ENCODE measurements around the gene PKD2L1.

Gene PKD2L1

DNA sequence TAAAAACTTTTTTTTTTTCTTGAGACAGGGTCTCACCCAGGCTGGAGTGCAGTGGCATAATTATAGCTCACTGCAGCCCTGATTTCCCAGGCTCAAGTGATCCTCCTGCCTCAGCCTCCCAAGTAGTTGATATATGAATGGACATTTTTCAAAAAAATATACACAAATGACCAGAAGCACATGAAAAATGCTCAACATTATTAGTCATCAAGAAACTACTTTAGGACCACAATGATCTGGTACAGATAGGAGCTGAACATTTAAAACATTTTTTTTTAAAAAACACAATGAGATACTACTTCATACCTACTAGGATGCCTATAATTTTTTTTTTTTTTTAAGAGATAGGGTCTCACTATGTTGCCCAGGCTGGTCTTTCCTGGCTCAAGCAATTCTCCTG, 38.7 kb upstream of the PKD2L1 start:
- no peaks in the 10 kb centered on the region for H3K27me3 ChIP-seq (replicated peaks; ENCODE audit: control insufficient read depth, insufficient read depth, low read length, poor library complexity, severe bottlenecking)
- H3K27ac ChIP-seq (ENCODE audit: insufficient read depth, low read length, poor library complexity, severe bottlenecking) = no peak overlapping the region
- no peaks in the 10 kb centered on the region for H3K9me3 ChIP-seq (ENCODE audit: control insufficient read depth, low read length)
- H3K36me3 ChIP-seq (ENCODE audit: control insufficient read depth, insufficient read depth, low read length) = no peaks in the 10 kb centered on the region
- peaks cover 27% of the 10 kb centered on the region for H3K4me1 ChIP-seq (ENCODE audit: control insufficient read depth, insufficient read depth, low read length, poor library complexity, severe bottlenecking)
- H3K4me3 ChIP-seq (ENCODE audit: insufficient read depth, low read depth, low read length, poor library complexity, severe bottlenecking) = no peak overlapping the region
- DNase-seq = no peak

DNA sequence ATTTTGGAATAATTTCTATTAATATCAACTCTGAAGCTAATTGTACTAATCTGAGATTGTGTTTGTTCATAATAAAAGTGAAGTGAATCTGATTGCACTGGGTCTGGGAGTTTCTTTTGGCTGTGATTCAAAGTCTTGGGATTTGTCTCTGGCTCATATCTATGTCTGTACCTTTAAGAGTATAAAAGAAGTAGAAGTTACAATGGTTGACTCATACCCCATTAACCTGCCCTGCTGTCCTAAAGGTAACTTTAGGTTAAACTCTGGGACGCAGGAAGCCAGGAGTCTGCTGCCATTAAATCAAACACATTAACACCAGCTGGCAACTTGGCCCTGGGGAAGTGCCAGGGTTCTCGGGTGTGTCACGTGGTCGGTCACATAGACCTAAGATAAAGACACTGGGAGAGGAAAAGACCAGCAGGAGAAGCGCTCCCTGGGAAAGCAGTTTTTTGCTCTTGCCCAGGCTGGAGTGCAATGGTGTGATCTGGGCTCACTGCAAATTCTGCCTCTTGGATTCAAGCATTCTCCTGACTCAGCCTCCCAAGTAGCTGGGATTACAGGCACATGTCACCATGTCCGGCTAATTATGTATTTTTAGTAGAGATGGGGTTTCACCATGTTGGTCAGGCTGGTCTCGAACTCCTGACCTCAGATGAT, 34.8 kb upstream of the PKD2L1 start:
- no peaks in the 10 kb centered on the region for H3K36me3 ChIP-seq (ENCODE audit: control insufficient read depth, insufficient read depth, low read length)
- H3K9me3 ChIP-seq (ENCODE audit: control insufficient read depth, low read length) = no peaks in the 10 kb centered on the region
- H3K27me3 ChIP-seq (replicated peaks; ENCODE audit: control insufficient read depth, insufficient read depth, low read length, poor library complexity, severe bottlenecking) = no peaks in the 10 kb centered on the region
- DNase-seq = no peak
- no peaks in the 10 kb centered on the region for H3K4me1 ChIP-seq (ENCODE audit: control insufficient read depth, insufficient read depth, low read length, poor library complexity, severe bottlenecking)
- no peak overlapping the region for H3K4me3 ChIP-seq (ENCODE audit: insufficient read depth, low read depth, low read length, poor library complexity, severe bottlenecking)
- H3K27ac ChIP-seq (ENCODE audit: insufficient read depth, low read length, poor library complexity, severe bottlenecking) = no peak overlapping the region

DNA sequence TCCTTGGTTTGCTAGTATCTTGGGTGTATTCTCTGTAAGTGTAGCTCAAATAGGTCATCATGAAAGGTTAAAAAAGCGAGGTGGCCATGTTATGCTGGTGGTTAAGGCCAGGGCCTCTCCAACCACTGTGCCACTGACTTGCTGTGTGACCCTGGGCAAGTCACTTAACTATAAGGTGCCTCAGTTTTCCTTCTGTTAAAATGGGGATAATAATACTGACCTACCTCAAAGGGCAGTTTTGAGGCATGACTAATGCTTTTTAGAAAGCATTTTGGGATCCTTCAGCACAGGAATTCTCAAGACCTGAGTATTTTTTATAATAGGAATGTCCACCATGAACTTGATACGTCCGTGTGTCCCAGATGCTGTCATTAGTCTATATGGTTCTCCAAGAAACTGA, 34.1 kb upstream of the PKD2L1 start:
- Histone ChIP-seq H3K27me3 (replicated peaks; ENCODE audit: control insufficient read depth, insufficient read depth, low read length, poor library complexity, severe bottlenecking) (no peaks in the 10 kb centered on the region), H3K9me3 (ENCODE audit: control insufficient read depth, low read length) (no peaks in the 10 kb centered on the region), H3K27ac (ENCODE audit: insufficient read depth, low read length, poor library complexity, severe bottlenecking) (no peak overlapping the region), H3K4me3 (ENCODE audit: insufficient read depth, low read depth, low read length, poor library complexity, severe bottlenecking) (no peak overlapping the region), H3K4me1 (ENCODE audit: control insufficient read depth, insufficient read depth, low read length, poor library complexity, severe bottlenecking) (no peaks in the 10 kb centered on the region), H3K36me3 (ENCODE audit: control insufficient read depth, insufficient read depth, low read length) (no peaks in the 10 kb centered on the region)
- no peak for DNase-seq

DNA sequence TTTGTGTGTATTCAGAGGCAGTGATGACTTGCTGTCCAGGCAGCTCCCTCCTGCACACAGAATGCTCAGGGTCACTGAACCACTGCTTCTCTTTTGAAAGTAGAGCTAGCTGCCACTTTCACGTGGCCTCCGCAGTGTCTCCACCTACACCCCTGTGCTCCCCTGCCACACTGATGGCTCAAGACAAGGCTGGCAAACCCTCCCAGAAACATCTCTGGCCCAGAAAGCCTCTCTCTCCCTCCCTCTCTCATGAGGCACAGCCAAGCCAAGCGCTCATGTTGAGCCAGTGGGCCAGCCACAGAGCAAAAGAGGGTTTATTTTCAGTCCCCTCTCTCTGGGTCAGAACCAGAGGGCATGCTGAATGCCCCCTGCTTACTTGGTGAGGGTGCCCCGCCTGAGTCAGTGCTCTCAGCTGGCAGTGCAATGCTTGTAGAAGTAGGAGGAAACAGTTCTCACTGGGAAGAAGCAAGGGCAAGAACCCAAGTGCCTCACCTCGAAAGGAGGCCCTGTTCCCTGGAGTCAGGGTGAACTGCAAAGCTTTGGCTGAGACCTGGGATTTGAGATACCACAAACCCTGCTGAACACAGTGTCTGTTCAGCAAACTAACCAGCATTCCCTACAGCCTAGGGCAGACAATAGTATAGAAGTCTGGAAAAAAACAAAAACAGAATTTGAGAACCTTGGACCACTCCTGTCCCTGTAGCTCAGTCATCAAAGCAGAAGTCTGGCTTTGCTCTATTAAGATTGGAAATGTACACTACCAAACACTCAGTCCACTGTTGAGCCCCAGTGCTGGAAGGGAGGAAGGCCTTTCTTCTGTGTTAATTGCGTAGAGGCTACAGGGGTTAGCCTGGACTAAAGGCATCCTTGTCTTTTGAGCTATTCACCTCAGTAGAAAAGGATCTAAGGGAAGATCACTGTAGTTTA, 32.8 kb upstream of the PKD2L1 start:
- Histone ChIP-seq H3K9me3 (ENCODE audit: control insufficient read depth, low read length) (no peaks in the 10 kb centered on the region), H3K36me3 (ENCODE audit: control insufficient read depth, insufficient read depth, low read length) (no peaks in the 10 kb centered on the region), H3K4me3 (ENCODE audit: insufficient read depth, low read depth, low read length, poor library complexity, severe bottlenecking) (no peak overlapping the region), H3K27ac (ENCODE audit: insufficient read depth, low read length, poor library complexity, severe bottlenecking) (no peak overlapping the region), H3K4me1 (ENCODE audit: control insufficient read depth, insufficient read depth, low read length, poor library complexity, severe bottlenecking) (no peaks in the 10 kb centered on the region), H3K27me3 (replicated peaks; ENCODE audit: control insufficient read depth, insufficient read depth, low read length, poor library complexity, severe bottlenecking) (no peaks in the 10 kb centered on the region)
- DNase-seq = no peak

DNA sequence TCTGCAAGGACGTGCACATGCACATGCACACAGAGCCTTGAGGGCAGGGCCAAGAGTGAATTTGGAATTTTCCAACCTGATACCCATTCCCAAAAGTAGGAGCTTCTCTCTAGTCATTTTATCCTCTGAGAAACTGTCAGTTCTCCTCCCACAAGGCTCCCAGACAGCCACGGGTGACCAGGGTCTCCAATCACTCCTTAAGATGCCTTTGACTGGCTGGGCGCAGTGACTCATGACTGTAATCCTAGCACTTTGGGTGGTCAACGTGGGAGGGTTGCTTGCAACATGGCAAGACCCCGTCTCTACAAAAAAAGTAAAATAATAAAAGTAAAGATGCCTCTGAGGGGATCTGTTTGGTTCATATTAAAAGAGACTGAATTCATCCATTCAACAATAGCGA, 30.2 kb upstream of the PKD2L1 start:
- DNase-seq = no peak
- peaks cover 2% of the 10 kb centered on the region for H3K36me3 ChIP-seq (ENCODE audit: control insufficient read depth, insufficient read depth, low read length)
- H3K4me3 ChIP-seq (ENCODE audit: insufficient read depth, low read depth, low read length, poor library complexity, severe bottlenecking) = no peak overlapping the region
- H3K27me3 ChIP-seq (replicated peaks; ENCODE audit: control insufficient read depth, insufficient read depth, low read length, poor library complexity, severe bottlenecking) = no peaks in the 10 kb centered on the region
- H3K4me1 ChIP-seq (ENCODE audit: control insufficient read depth, insufficient read depth, low read length, poor library complexity, severe bottlenecking) = no peaks in the 10 kb centered on the region
- H3K9me3 ChIP-seq (ENCODE audit: control insufficient read depth, low read length) = no peaks in the 10 kb centered on the region
- H3K27ac ChIP-seq (ENCODE audit: insufficient read depth, low read length, poor library complexity, severe bottlenecking) = no peak overlapping the region

DNA sequence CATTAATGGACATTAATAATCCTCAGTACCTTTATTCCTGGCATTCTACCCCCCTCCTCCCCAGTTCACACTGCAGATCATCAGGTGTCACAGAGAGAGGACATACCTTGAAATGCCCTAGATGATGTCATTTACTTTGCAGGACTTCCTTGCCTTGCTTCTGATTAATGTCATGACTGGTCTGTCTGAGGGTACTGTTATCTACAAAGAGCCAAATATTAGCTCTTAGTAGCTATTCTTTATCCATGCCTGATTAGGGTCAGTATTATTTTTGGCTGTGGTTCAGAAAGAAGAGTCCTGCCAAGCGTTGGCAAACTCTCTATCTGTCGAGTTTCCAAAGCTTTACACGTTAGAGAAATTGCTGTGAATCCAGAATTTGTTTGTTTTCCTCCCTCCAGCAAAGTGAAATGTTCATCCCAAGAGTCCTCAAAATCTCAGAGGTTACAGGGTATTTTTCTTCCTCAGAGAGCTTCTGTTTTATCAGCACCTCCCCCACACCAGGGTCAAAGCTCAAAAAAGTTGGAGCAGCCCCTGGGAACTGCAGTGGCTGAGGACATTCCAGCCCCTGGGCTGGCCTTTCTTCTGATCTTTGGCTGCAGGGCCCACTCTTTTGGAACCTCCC, 29.6 kb upstream of the PKD2L1 start:
- DNase-seq = no peak
- no peaks in the 10 kb centered on the region for H3K27me3 ChIP-seq (replicated peaks; ENCODE audit: control insufficient read depth, insufficient read depth, low read length, poor library complexity, severe bottlenecking)
- H3K27ac ChIP-seq (ENCODE audit: insufficient read depth, low read length, poor library complexity, severe bottlenecking) = no peak overlapping the region
- no peaks in the 10 kb centered on the region for H3K9me3 ChIP-seq (ENCODE audit: control insufficient read depth, low read length)
- peaks cover 2% of the 10 kb centered on the region for H3K36me3 ChIP-seq (ENCODE audit: control insufficient read depth, insufficient read depth, low read length)
- no peak overlapping the region for H3K4me3 ChIP-seq (ENCODE audit: insufficient read depth, low read depth, low read length, poor library complexity, severe bottlenecking)
- H3K4me1 ChIP-seq (ENCODE audit: control insufficient read depth, insufficient read depth, low read length, poor library complexity, severe bottlenecking) = no peaks in the 10 kb centered on the region

GRCh38 chr10:100359030-100359432, 29.0 kb upstream of the PKD2L1 start:
- Histone ChIP-seq H3K4me1 (ENCODE audit: control insufficient read depth, insufficient read depth, low read length, poor library complexity, severe bottlenecking) (no peaks in the 10 kb centered on the region), H3K9me3 (ENCODE audit: control insufficient read depth, low read length) (no peaks in the 10 kb centered on the region), H3K27ac (ENCODE audit: insufficient read depth, low read length, poor library complexity, severe bottlenecking) (no peak overlapping the region), H3K27me3 (replicated peaks; ENCODE audit: control insufficient read depth, insufficient read depth, low read length, poor library complexity, severe bottlenecking) (no peaks in the 10 kb centered on the region), H3K4me3 (ENCODE audit: insufficient read depth, low read depth, low read length, poor library complexity, severe bottlenecking) (no peak overlapping the region), H3K36me3 (ENCODE audit: control insufficient read depth, insufficient read depth, low read length) (peaks cover 2% of the 10 kb centered on the region)
- no peak for DNase-seq

GRCh38 chr10:100357059-100357858, 27.2 kb upstream of the PKD2L1 start:
- H3K4me1 ChIP-seq (ENCODE audit: control insufficient read depth, insufficient read depth, low read length, poor library complexity, severe bottlenecking) = no peaks in the 10 kb centered on the region
- no peak for DNase-seq
- H3K27ac ChIP-seq (ENCODE audit: insufficient read depth, low read length, poor library complexity, severe bottlenecking) = no peak overlapping the region
- H3K36me3 ChIP-seq (ENCODE audit: control insufficient read depth, insufficient read depth, low read length) = peaks cover 2% of the 10 kb centered on the region
- H3K9me3 ChIP-seq (ENCODE audit: control insufficient read depth, low read length) = no peaks in the 10 kb centered on the region
- H3K4me3 ChIP-seq (ENCODE audit: insufficient read depth, low read depth, low read length, poor library complexity, severe bottlenecking) = no peak overlapping the region
- no peaks in the 10 kb centered on the region for H3K27me3 ChIP-seq (replicated peaks; ENCODE audit: control insufficient read depth, insufficient read depth, low read length, poor library complexity, severe bottlenecking)

DNA sequence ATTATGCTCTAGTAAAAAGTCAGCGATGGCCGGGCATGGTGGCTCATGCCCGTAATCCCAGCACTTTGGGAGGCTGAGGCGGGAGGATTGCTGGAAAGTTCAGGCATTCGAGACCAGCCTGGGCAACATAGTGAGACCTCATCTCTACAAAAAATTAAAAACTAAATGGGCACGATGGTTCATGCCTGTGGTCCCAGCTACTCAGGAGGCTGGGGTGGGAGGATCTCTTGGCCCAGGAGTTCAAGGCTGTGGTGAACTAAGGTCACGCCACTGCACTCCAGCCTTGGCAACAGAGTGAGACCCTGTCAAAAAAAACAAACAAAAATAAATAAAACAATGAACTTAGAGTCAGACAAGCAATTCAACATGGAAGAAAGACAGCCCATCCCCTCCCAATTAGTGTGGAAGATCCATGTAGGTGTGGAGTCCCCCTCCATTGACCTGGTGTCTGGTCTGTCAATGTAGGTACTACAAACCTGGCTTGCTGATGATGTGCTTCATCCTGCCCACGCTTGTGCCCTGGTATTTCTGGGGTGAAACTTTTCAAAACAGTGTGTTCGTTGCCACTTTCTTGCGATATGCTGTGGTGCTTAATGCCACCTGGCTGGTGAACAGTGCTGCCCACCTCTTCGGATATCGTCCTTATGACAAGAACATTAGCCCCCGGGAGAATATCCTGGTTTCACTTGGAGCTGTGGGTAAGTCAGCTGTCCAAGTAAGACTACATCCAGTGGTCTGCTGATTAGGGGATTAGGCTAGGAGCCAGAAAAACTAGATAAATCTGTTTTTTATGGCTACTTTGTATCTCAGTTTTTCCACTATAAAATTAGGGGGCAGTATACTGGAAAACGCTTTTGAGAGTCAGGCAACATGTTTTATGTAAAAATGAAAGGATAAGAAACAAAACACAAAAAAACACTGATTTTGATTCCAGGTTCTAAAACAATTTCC, 26.3 kb upstream of the PKD2L1 start:
- Histone ChIP-seq H3K9me3 (ENCODE audit: control insufficient read depth, low read length) (no peaks in the 10 kb centered on the region), H3K4me3 (ENCODE audit: insufficient read depth, low read depth, low read length, poor library complexity, severe bottlenecking) (no peak overlapping the region), H3K27ac (ENCODE audit: insufficient read depth, low read length, poor library complexity, severe bottlenecking) (no peak overlapping the region), H3K36me3 (ENCODE audit: control insufficient read depth, insufficient read depth, low read length) (peaks cover 2% of the 10 kb centered on the region), H3K27me3 (replicated peaks; ENCODE audit: control insufficient read depth, insufficient read depth, low read length, poor library complexity, severe bottlenecking) (no peaks in the 10 kb centered on the region), H3K4me1 (ENCODE audit: control insufficient read depth, insufficient read depth, low read length, poor library complexity, severe bottlenecking) (no peaks in the 10 kb centered on the region)
- DNase-seq = no peak
